Tibial nerve (tissue), 4 donors: ENCODE measurements around the gene BMP2. TPM values are rescaled to one million over a fixed set of nuclear protein-coding genes. Genes with fewer than 3 reads are reported as not detected.
A peak's percentile ranks its signal among the peaks of the same experiment; 100 is the strongest.

Experiments
- DNase-seq, 2 donors: peaks; one replicate each; pipeline ENCODE4 v3.0.0-alpha.2; 2019; ENCODE audit warnings: low spot score in 2 of 2
- H3K27ac ChIP-seq, 4 donors: fragments of 200-600 bp; sonication (generic) in 3 of 4; one replicate each; pipeline ENCODE4 v1.5.1; 2017 to 2019; ENCODE audit warnings: mild to moderate bottlenecking in 1 of 4
- H3K27me3 ChIP-seq, 2 donors: fragments of 200-600 bp; sonication (generic) in 1 of 2; one replicate each; pipeline versions ENCODE4 v1.5.1 to v1.6.0; 2017 to 2019
- H3K36me3 ChIP-seq, 3 donors: fragments of 200-600 bp; sonication (generic); one replicate each; pipeline ENCODE4 v1.5.1; 2018 to 2019
- H3K4me1 ChIP-seq, 4 donors: fragments of 200-600 bp; sonication (generic) in 3 of 4; one replicate each; pipeline ENCODE4 v1.5.1; 2017 to 2019
- H3K4me3 ChIP-seq, 4 donors: fragments of 200-600 bp; sonication (generic) in 3 of 4; one replicate each; pipeline ENCODE4 v1.5.1; 2017 to 2019; ENCODE audit warnings: mild to moderate bottlenecking in 1 of 4, moderate library complexity in 1 of 4
- H3K9me3 ChIP-seq, 4 donors: fragments of 200-600 bp; sonication (generic) in 3 of 4; one replicate each; pipeline ENCODE4 v1.5.1; 2017 to 2019
- EP300 ChIP-seq, 2 donors: sonication (generic); formaldehyde crosslinking; IDR thresholded peaks; one replicate each; pipeline ENCODE4 v1.6.1; 2017; ENCODE audit warnings: antibody characterized with exemption in 2 of 2, mild to moderate bottlenecking in 1 of 2
- POLR2A ChIP-seq, 2 donors: fragments of 450-650 bp; IDR thresholded peaks; one replicate each; pipeline ENCODE4 v1.6.1; 2017; ENCODE audit warnings: antibody characterized with exemption in 2 of 2, mild to moderate bottlenecking in 2 of 2, moderate library complexity in 2 of 2
- WGBS, 2 donors: methylation state at CpG; one replicate each; pipeline ENCODE4 v1.1.5; 2018; 5-methylcytosine and 5-hydroxymethylcytosine counted together
- total RNA-seq, 4 donors: library from RNA; depleted of rRNA; stranded (reverse); fragments of >200 nt; gene quantifications; one replicate each; pipeline ENCODE4 v1.1.0, GENCODE V29; 2016
- TF ChIP-seq, protein P1 (sequence below), 5 experiments: fragments of 200-600 bp in 3 of 5; fragments of 450-650 bp in 2 of 5; sonication (generic) in 3 of 5; IDR thresholded peaks; one replicate each; pipeline ENCODE4 v1.5.1; 2016 to 2019; ENCODE audit warnings: antibody characterized with exemption in 5 of 5, mild to moderate bottlenecking in 3 of 5, moderate library complexity in 2 of 5

The BMP2 gene
- 10 to 100 TPM in 3 of 4 donors, 1 to 10 TPM in 1; 9.6 to 25.5 (median 22.4) TPM for total RNA-seq

DNA sequence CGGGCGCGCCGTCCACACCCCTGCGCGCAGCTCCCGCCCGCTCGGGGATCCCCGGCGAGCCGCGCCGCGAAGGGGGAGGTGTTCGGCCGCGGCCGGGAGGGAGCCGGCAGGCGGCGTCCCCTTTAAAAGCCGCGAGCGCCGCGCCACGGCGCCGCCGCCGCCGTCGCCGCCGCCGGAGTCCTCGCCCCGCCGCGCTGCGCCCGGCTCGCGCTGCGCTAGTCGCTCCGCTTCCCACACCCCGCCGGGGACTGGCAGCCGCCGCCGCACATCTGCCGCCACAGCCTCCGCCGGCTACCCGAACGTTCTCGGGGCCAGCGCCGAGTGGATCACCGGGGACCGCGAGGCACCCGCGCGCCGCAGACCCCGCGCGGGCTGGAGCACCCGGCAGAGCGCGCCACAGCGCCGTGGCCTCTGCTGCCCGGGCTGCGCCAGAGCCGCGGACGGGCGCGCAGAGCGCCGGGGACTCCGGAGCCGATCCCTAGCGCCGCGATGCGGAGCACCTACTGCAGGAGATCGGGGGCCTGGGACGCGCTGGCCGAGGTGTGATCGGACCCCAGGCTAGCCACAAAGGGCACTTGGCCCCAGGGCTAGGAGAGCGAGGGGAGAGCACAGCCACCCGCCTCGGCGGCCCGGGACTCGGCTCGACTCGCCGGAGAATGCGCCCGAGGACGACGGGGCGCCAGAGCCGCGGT lies at the start of gene BMP2:
TSS of gene BMP2 (plus strand) at position 151 of the 692 bp plus-strand sequence. CDS start 2,441 bp downstream, outside the sequence.
- peak within 1 kb of the TSS; percentile 66 to 88 (median 72) for H3K4me3 ChIP-seq
- peak; percentile 12 to 20 for DNase-seq
- peaks cover 0 to 17% of the 10 kb centered on the region in 2 donors for H3K27me3 ChIP-seq
- WGBS, 2 donors: 1% methylated on average over 18 to 23 of the region's 112 CpGs
- H3K36me3 ChIP-seq: no peaks in the 10 kb centered on the region
- H3K9me3 ChIP-seq: no peaks in the 10 kb centered on the region
- peak within 1 kb of the TSS in 3 of 4 donors; percentile 72 to 85 (median 73) for H3K27ac ChIP-seq
- H3K4me1 ChIP-seq: peaks cover 0 to 49% (median 10%) of the 10 kb centered on the region in 4 donors
- peak; percentile 12 to 61 for TF ChIP-seq POLR2A (IDR thresholded peaks at IDR 0.05)
- TF ChIP-seq, protein P1, sequence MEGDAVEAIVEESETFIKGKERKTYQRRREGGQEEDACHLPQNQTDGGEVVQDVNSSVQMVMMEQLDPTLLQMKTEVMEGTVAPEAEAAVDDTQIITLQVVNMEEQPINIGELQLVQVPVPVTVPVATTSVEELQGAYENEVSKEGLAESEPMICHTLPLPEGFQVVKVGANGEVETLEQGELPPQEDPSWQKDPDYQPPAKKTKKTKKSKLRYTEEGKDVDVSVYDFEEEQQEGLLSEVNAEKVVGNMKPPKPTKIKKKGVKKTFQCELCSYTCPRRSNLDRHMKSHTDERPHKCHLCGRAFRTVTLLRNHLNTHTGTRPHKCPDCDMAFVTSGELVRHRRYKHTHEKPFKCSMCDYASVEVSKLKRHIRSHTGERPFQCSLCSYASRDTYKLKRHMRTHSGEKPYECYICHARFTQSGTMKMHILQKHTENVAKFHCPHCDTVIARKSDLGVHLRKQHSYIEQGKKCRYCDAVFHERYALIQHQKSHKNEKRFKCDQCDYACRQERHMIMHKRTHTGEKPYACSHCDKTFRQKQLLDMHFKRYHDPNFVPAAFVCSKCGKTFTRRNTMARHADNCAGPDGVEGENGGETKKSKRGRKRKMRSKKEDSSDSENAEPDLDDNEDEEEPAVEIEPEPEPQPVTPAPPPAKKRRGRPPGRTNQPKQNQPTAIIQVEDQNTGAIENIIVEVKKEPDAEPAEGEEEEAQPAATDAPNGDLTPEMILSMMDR (IDR thresholded peaks at IDR 0.05): peak in 3 of 5 experiments; percentile 3 to 17 (median 5)
- TF ChIP-seq EP300 (IDR thresholded peaks at IDR 0.05): peak in 1 of 2 donors; percentile 9

DNA sequence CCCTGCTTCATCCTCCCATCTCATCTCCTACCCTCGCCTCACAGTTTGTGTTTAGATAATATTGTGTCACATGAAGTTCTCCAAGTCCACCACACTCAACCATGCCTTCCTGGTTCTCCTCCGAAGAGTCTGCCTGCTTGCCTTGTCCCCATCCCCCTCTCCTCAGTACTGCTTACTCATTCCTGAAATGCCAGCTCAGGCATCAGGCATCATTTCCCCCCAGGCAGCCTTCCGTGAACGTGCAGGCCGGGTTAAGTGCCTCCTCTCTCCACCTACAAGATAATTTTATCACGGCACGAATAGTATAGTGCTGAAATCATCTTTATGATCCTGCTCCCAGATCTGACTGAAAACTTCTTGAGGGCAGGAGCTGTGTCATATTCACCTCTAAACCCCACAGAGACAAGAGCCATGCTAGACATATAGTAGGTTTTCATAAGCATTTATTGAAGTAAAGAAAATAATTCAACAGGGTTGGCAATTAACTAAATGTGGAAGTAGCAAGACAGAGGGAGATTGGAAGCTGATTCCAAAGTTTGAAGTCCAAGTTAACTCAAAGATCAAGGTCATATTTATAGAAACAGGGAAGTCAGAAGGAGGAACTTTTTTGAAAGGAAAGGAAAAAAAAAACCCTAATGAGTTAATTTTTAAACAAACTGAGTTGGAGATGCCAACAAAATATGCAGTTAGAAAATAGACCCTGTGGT lies 48.7 kb upstream of the BMP2 start:
- DNase-seq: no peak
- Histone ChIP-seq H3K4me3 (no peak overlapping the region), H3K36me3 (no peaks in the 10 kb centered on the region), H3K9me3 (no peaks in the 10 kb centered on the region), H3K27me3 (no peaks in the 10 kb centered on the region), H3K4me1 (peaks cover 0 to 9% (median 0%) of the 10 kb centered on the region in 4 donors), H3K27ac (no peak overlapping the region)
- WGBS, 2 donors: 69 to 85% methylated on average over 7 of the region's 7 CpGs
- no peak for TF ChIP-seq POLR2A (IDR thresholded peaks at IDR 0.05)
- TF ChIP-seq, protein P1 (IDR thresholded peaks at IDR 0.05): no peak
- TF ChIP-seq EP300 (IDR thresholded peaks at IDR 0.05): no peak

DNA sequence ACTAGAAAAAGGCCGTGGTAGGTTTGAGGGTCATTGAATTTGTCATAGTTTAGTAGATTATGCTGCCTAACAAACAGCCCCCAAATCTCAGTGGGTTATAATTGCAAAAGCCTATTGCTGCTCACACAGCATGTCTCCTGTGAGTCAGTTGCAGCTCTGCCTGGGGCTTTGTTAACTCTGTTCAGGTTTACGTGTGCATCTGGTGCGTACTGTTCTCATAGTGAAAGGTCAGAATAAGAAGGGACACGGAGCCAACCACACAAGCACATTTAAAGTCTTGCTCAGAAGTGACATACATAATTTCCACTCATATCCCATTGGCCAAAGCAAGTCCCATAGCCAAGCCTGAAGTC lies 48.1 kb upstream of the BMP2 start:
- Histone ChIP-seq H3K9me3 (no peaks in the 10 kb centered on the region), H3K4me1 (peaks cover 0 to 9% (median 0%) of the 10 kb centered on the region in 4 donors), H3K27ac (no peak overlapping the region), H3K4me3 (no peak overlapping the region), H3K27me3 (no peaks in the 10 kb centered on the region), H3K36me3 (no peaks in the 10 kb centered on the region)
- TF ChIP-seq, protein P1 (IDR thresholded peaks at IDR 0.05): no peak
- TF ChIP-seq POLR2A (IDR thresholded peaks at IDR 0.05): no peak
- TF ChIP-seq EP300 (IDR thresholded peaks at IDR 0.05): no peak
- DNase-seq: no peak
- 66 to 80% methylated on average over 4 of the region's 4 CpGs for WGBS, 2 donors

DNA sequence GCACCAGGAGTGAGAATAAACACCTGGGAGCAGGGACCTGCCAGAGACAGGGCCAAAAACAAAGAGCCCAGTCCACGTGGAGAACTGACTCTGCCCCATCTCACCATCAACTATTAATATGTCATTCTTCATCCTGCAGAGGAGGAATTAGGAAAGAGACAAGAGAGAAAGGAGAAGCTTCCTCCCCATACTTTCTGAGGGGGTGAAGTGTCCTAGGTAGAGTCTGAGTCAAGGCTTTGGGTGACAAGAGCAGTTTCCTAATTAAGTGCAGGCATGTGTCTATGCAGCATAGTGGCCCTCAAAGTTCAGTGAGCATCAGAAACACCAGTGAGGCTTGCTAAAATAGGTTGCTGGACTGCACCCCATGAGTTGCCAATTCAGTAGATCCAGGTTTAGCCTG lies 40.7 kb upstream of the BMP2 start:
- no peaks in the 10 kb centered on the region for H3K36me3 ChIP-seq
- H3K27me3 ChIP-seq: no peaks in the 10 kb centered on the region
- H3K4me1 ChIP-seq: peaks cover 0 to 6% (median 1%) of the 10 kb centered on the region in 4 donors
- 50 to 88% methylated on average over 1 of the region's 1 CpG for WGBS, 2 donors
- no peak overlapping the region for H3K4me3 ChIP-seq
- no peak overlapping the region for H3K27ac ChIP-seq
- no peaks in the 10 kb centered on the region for H3K9me3 ChIP-seq
- TF ChIP-seq POLR2A (IDR thresholded peaks at IDR 0.05) (no peak), EP300 (IDR thresholded peaks at IDR 0.05) (no peak)
- TF ChIP-seq, protein P1 (IDR thresholded peaks at IDR 0.05): no peak
- no peak for DNase-seq
